ENCODE measurements around the gene VPS37C.

VPS37C gene

GRCh38 chr11:61151545-61152252 is 9.5 kb downstream of the VPS37C start:
- Histone ChIP-seq H3K9me3 (ENCODE audit: insufficient read depth, low read depth, low read length) (no peaks in the 10 kb centered on the region; the same call in 1 of the 2 replicates), H3K36me3 (ENCODE audit: insufficient read depth, low read depth, low read length) (no peaks in the 10 kb centered on the region), H3K27ac (ENCODE audit: low read length) (no peak overlapping the region), H3K4me3 (ENCODE audit: low read length) (no peak overlapping the region), H3K9ac (ENCODE audit: low read depth, low read length) (no peak overlapping the region), H3K4me1 (ENCODE audit: insufficient read depth, low read length) (peaks cover 33% of the 10 kb centered on the region), H3K27me3 (ENCODE audit: insufficient read depth, low read length) (no peaks in the 10 kb centered on the region)

DNA sequence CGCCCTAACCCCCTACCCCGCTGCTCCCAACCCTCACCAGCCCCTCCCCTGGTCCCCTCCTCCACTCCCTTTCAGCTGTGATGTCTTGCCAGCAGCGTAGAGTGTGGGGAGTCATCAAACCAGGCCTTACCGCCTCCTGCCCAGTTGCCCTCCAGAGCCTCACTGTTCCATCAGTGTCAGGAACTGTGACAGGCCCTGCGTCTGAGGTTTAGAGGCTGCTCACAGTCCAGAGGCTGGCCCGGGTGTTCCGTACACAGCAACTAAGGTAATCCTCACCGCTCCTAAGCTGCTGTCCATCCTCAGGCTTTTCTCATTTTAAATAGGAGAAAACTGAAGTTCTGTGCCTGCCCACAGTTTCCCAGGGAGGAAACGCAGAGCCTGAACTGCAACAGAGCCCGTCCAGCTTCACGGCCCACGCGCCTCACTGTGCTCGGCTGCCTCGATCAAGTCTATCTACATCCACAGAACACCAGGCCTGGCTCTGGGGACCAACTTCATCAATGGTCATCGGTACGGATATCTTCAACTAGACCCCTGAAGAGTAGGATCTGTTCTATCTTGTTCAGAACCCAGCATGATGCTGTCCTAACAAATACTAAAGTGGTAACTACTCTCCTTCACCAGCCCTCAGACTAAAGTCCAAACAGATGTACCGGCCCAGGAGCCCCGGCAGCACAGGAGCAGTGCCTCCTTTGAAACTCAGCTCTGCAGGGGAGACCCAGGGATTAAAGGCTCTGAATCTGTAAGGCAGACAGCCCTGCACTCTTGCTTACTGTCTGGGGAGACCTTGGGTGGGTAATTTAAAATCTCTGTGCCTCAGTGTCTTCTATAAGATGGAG is 10.3 kb downstream of the VPS37C start:
- Histone ChIP-seq H3K4me1 (ENCODE audit: insufficient read depth, low read length) (peaks cover 33% of the 10 kb centered on the region), H3K9ac (ENCODE audit: low read depth, low read length) (no peak overlapping the region), H3K27ac (ENCODE audit: low read length) (no peak overlapping the region), H3K4me3 (ENCODE audit: low read length) (no peak overlapping the region), H3K9me3 (ENCODE audit: insufficient read depth, low read depth, low read length) (no peaks in the 10 kb centered on the region; the same call in 1 of the 2 replicates), H3K27me3 (ENCODE audit: insufficient read depth, low read length) (no peaks in the 10 kb centered on the region), H3K36me3 (ENCODE audit: insufficient read depth, low read depth, low read length) (no peaks in the 10 kb centered on the region)

DNA sequence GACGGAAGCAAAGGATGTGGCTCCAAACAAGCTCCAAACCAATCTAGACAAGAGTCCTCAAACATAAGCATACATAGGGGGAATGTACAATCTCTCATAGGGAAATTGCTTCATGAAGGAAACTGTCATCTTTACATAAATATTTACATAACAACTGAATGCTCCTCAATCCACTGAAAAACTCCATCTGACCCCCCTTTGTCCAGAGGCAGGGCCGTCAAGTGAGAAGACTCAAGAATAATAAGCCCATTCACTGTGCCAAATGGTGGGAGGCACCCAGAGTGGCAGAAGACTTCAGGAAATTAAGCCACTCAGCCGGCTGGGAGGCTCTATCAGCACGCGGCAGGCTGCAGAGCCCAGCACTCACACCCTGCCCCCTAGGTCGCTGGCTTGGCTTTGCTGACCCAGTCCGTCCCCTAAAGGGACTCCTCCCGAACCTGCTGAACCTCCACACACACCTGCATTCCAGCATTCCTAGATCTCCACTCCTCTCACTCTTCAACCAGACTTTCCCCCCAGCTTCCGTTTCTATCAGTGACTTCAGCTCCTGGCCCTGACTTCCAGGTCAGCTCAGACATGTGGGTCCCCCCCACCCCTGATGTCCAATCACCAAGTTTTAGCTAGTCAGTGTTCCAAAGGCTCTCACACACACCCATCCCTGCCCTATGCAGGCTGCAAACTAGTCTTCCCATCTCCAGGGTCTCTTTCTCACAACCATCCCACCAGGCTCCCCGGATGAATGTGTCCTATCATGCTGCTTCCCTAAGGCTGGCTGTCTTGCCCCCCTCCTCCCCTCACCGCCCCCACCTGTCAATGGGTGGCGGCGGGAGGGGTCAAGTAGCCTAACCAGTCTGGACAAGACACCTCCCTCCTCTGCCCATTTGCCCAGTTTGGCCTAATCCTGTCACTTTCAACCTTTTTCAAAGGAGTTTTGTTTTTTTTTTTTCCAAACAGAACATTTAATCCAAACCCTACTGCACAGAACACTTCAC is 11.3 kb downstream of the VPS37C start:
- Histone ChIP-seq H3K4me1 (ENCODE audit: insufficient read depth, low read length) (peaks cover 33% of the 10 kb centered on the region), H3K9ac (ENCODE audit: low read depth, low read length) (no peak overlapping the region), H3K9me3 (ENCODE audit: insufficient read depth, low read depth, low read length) (no peaks in the 10 kb centered on the region), H3K27ac (ENCODE audit: low read length) (no peak overlapping the region), H3K36me3 (ENCODE audit: insufficient read depth, low read depth, low read length) (no peaks in the 10 kb centered on the region), H3K27me3 (ENCODE audit: insufficient read depth, low read length) (no peaks in the 10 kb centered on the region), H3K4me3 (ENCODE audit: low read length) (no peak overlapping the region)

DNA sequence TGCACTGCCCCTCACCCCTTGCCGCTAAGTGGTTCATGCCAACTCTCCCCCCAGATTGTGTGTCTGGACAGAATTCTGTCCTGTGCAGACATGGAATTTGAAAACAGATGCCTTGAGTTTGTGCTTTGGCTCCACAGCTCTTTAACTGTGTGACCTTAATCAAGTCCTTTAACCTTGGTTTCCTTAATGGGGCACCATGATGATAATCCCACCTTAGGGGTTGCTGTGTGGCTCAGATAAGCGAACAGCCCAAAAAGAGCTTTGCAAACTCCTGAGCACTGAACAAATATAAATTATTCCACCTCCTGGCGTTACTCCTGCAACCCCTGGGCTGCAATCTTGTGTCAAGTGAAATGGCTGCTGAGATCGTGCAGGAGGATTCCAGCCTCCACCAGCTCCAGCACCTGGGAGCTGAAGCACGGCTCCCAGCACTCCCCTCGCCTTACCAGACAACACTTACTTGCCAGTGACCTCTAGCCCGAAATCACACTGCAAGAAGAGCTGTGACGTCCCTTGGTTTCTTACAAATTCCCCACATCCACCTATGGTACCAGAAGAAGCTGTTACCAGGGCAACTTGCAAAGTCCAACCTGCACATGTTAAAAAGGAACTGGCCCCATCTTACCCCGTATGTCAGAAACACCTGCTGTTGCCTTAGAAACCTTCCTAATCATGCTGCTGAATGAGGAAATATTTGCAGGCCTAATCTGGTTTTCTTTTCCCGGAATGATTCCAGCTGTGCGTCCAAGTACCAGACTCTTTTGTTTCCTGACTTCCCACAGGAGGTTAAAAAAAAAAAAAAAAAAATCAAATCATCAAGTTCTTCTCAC is 13.2 kb downstream of the VPS37C start:
- H3K9ac ChIP-seq (ENCODE audit: low read depth, low read length) = no peak overlapping the region
- peaks cover 33% of the 10 kb centered on the region for H3K4me1 ChIP-seq (ENCODE audit: insufficient read depth, low read length)
- H3K27ac ChIP-seq (ENCODE audit: low read length) = no peak overlapping the region
- no peak overlapping the region for H3K4me3 ChIP-seq (ENCODE audit: low read length)
- no peaks in the 10 kb centered on the region for H3K27me3 ChIP-seq (ENCODE audit: insufficient read depth, low read length)
- H3K36me3 ChIP-seq (ENCODE audit: insufficient read depth, low read depth, low read length) = no peaks in the 10 kb centered on the region
- no peaks in the 10 kb centered on the region for H3K9me3 ChIP-seq (ENCODE audit: insufficient read depth, low read depth, low read length)

DNA sequence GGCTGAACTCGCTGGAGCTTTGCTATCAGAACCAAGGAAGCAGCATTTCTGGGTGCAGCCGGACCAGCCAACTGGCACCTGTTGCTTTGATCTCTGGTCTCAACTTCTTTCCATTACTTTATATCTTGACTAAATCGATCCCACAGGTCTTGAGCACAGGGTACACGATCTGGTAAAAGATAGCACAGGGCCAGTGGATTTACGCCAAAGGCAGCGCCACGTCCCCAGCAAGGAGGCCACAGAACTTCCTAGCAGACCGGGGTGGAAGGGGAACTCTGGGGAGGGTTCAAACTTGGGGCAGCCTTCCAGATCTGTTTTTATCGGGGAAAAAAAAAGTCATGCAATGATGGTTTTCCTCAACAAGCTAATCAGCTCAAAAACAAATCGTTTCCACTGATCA is 14.0 kb downstream of the VPS37C start:
- Histone ChIP-seq H3K9ac (ENCODE audit: low read depth, low read length) (no peak overlapping the region; the same call in 1 of the 2 replicates), H3K4me1 (ENCODE audit: insufficient read depth, low read length) (peaks cover 33% of the 10 kb centered on the region), H3K27me3 (ENCODE audit: insufficient read depth, low read length) (no peaks in the 10 kb centered on the region), H3K27ac (ENCODE audit: low read length) (no peak overlapping the region), H3K9me3 (ENCODE audit: insufficient read depth, low read depth, low read length) (no peaks in the 10 kb centered on the region), H3K36me3 (ENCODE audit: insufficient read depth, low read depth, low read length) (no peaks in the 10 kb centered on the region), H3K4me3 (ENCODE audit: low read length) (no peak overlapping the region)

DNA sequence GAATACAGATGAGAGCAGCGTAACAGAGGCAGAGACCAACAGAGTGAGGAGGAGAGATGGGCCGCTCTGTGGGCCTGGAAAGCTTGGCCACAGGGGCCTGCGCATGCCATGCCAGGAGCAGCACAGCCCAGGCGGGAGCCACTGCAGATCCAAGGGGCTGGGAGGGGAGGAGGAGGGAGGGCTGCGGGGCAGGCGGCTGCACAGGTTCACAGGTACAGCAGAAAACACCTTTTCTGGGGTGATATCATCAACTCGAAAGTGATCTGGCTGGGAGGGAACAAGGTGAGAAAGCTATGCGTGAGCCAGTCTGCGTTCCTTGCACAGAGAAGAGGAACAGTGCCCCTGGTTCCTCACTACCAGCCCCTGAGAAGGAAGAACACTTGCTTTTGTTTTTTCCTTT is 14.8 kb downstream of the VPS37C start:
- Histone ChIP-seq H3K4me3 (ENCODE audit: low read length) (no peak overlapping the region), H3K4me1 (ENCODE audit: insufficient read depth, low read length) (peaks cover 26% of the 10 kb centered on the region), H3K9ac (ENCODE audit: low read depth, low read length) (no peak overlapping the region), H3K36me3 (ENCODE audit: insufficient read depth, low read depth, low read length) (no peaks in the 10 kb centered on the region), H3K9me3 (ENCODE audit: insufficient read depth, low read depth, low read length) (no peaks in the 10 kb centered on the region), H3K27ac (ENCODE audit: low read length) (no peak overlapping the region), H3K27me3 (ENCODE audit: insufficient read depth, low read length) (no peaks in the 10 kb centered on the region)

DNA sequence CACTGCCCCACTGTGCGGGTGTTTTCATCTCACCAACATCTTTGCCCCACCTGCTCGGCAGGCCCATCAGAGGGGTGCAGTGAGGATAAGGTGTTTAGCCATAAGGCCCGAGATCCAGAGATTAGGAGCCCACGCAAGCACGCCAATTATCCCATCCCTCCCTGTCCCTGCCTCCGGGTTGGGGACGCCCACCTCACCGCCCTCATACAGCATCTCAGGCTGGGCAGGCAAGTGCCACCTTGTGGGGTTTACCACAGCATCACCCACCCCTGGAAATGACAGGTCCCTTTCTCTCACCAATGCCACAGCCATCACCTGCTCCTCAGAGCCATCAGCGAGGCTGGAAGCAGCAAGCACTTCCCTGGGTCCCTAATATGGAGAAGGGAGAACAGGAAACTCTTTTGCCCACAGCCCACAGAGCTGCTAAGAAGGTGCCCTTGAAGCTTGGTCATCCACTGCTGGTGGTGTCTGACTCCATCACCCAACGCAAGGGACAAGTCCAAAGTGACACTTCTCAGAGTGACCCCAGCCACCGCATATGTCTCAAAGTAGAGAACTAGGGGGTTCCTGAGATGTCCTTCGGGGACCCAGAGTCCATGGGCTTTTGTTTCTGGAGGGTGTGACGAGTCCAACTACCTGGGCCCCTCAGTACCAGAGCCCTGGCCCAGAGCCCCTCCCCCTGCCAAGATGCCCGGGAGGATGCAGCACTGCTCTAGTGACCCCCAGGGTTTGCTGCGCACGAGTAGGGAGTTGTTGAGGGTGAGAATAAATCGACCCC is 15.8 kb downstream of the VPS37C start:
- peaks cover 17% of the 10 kb centered on the region; the same call in 1 of the 2 replicates for H3K4me1 ChIP-seq (ENCODE audit: insufficient read depth, low read length)
- no peak overlapping the region for H3K9ac ChIP-seq (ENCODE audit: low read depth, low read length)
- H3K27ac ChIP-seq (ENCODE audit: low read length) = no peak overlapping the region
- no peaks in the 10 kb centered on the region for H3K9me3 ChIP-seq (ENCODE audit: insufficient read depth, low read depth, low read length)
- H3K4me3 ChIP-seq (ENCODE audit: low read length) = no peak overlapping the region
- no peaks in the 10 kb centered on the region for H3K36me3 ChIP-seq (ENCODE audit: insufficient read depth, low read depth, low read length)
- H3K27me3 ChIP-seq (ENCODE audit: insufficient read depth, low read length) = no peaks in the 10 kb centered on the region

- H3K27ac ChIP-seq (ENCODE audit: low read length) = no peak overlapping the region
- H3K36me3 ChIP-seq (ENCODE audit: insufficient read depth, low read depth, low read length) = no peaks in the 10 kb centered on the region
- H3K9me3 ChIP-seq (ENCODE audit: insufficient read depth, low read depth, low read length) = no peaks in the 10 kb centered on the region
Observed at GRCh38 chr11:61144511-61145179, 16.6 kb downstream of the VPS37C start.

DNA sequence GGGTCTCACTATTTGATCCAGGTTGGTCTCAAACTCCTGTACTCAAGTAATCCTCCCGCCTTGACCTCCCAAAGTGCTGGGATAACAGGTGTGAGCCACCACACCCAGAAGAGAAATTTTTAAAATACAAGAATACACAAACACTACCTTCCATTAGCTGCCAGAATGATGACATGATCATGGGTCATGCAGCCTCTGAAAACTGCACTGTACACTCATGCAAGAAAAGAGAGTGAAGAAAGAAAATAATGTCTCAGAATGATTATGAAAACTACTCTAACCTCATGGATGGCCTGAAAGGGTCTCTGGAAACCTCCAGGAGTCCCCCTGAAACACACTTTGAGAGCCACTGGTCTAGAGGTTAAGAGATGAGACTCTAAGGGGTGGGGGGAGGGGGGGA is 18.8 kb downstream of the VPS37C start:
- Histone ChIP-seq H3K36me3 (ENCODE audit: insufficient read depth, low read depth, low read length) (no peaks in the 10 kb centered on the region; the same call in 1 of the 2 replicates), H3K27ac (ENCODE audit: low read length) (no peak overlapping the region), H3K9ac (ENCODE audit: low read depth, low read length) (no peak overlapping the region), H3K4me1 (ENCODE audit: insufficient read depth, low read length) (0 out of 2 replicates have a peak, but pooled peaks cover 5% of the 10 kb centered on the region), H3K4me3 (ENCODE audit: low read length) (no peak overlapping the region), H3K9me3 (ENCODE audit: insufficient read depth, low read depth, low read length) (no peaks in the 10 kb centered on the region), H3K27me3 (ENCODE audit: insufficient read depth, low read length) (no peaks in the 10 kb centered on the region)

More at GRCh38 chr11:61144511-61145179, 16.6 kb downstream of the VPS37C start:
- Histone ChIP-seq H3K9ac (ENCODE audit: low read depth, low read length) (no peak overlapping the region), H3K4me3 (ENCODE audit: low read length) (no peak overlapping the region), H3K4me1 (ENCODE audit: insufficient read depth, low read length) (peaks cover 9% of the 10 kb centered on the region; the same call in 1 of the 2 replicates), H3K27me3 (ENCODE audit: insufficient read depth, low read length) (no peaks in the 10 kb centered on the region)

- no peak overlapping the region for H3K27ac ChIP-seq (ENCODE audit: low read length)
- no peaks in the 10 kb centered on the region; the same call in 1 of the 2 replicates for H3K36me3 ChIP-seq (ENCODE audit: insufficient read depth, low read depth, low read length)
- no peak overlapping the region for H3K4me3 ChIP-seq (ENCODE audit: low read length)
- no peaks in the 10 kb centered on the region for H3K9me3 ChIP-seq (ENCODE audit: insufficient read depth, low read depth, low read length)
- no peaks in the 10 kb centered on the region for H3K27me3 ChIP-seq (ENCODE audit: insufficient read depth, low read length)
- H3K9ac ChIP-seq (ENCODE audit: low read depth, low read length) = no peak overlapping the region
- H3K4me1 ChIP-seq (ENCODE audit: insufficient read depth, low read length) = 0 out of 2 replicates have a peak, but pooled peaks cover 5% of the 10 kb centered on the region
Observed at GRCh38 chr11:61141601-61142028, 19.6 kb downstream of the VPS37C start.
